ENCODE data around the gene VPS11. TPM values are rescaled to one million over a fixed set of nuclear protein-coding genes. Genes with fewer than 3 reads are reported as not detected.

The VPS11 gene
- polyA plus RNA-seq, 1 donor from 2014 or later, result 24.8 TPM

DNA sequence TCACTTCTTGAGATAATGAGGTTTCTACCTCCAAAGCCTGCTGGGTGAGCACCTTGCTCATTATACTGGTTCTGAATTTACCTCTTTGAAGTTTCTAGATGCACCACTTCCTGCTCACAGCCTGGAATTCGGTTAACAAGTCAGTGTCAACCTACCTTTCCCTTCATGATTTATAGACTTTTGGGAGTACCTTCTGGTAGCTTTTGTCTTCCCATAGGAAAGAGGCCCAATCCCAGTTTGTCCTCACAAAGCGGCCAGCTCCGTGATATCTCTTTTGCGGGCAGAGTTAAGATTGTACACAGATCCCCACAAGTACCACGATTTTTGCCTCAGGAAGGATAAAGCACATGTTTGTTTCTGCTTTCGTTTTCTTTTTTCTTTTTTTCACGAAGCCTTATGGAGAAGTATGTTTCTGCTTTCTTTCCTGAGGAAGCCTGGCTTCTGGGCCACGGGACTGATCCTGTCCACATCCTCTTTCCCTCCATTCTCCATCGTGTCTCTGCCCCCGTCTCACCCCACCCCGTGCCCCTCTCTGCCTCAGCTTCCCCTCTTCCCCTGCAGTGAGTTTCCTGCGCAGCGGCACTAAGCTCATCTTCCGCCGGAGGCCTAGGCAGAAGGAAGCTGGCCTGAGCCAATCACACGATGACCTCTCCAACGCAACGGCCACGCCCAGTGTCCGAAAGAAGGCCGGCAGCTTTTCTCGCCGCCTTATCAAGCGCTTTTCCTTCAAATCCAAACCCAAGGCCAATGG, 48.0 kb downstream of the VPS11 start:
- H2AFZ ChIP-seq (ENCODE audit: low read depth, low read length), result no peak overlapping the region
- H3K36me3 ChIP-seq (ENCODE audit: insufficient read depth, low read length), result no peaks in the 10 kb centered on the region
- H3K79me2 ChIP-seq (replicated peaks; ENCODE audit: insufficient read depth, low read length), result no peaks in the 10 kb centered on the region
- no peaks in the 10 kb centered on the region for H3K9me3 ChIP-seq (ENCODE audit: low read length)
- TF ChIP-seq SMC3 (conservative IDR thresholded peaks at IDR 0.05; ENCODE audit: poor library complexity), result no peak
- TF ChIP-seq, protein P1, sequence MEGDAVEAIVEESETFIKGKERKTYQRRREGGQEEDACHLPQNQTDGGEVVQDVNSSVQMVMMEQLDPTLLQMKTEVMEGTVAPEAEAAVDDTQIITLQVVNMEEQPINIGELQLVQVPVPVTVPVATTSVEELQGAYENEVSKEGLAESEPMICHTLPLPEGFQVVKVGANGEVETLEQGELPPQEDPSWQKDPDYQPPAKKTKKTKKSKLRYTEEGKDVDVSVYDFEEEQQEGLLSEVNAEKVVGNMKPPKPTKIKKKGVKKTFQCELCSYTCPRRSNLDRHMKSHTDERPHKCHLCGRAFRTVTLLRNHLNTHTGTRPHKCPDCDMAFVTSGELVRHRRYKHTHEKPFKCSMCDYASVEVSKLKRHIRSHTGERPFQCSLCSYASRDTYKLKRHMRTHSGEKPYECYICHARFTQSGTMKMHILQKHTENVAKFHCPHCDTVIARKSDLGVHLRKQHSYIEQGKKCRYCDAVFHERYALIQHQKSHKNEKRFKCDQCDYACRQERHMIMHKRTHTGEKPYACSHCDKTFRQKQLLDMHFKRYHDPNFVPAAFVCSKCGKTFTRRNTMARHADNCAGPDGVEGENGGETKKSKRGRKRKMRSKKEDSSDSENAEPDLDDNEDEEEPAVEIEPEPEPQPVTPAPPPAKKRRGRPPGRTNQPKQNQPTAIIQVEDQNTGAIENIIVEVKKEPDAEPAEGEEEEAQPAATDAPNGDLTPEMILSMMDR (IDR thresholded peaks at IDR 0.05; ENCODE audit: poor library complexity, severe bottlenecking), result no peak
- no peak for TF ChIP-seq TAF1 (IDR thresholded peaks at IDR 0.05; ENCODE audit: low read depth)
- TF ChIP-seq MXI1 (conservative IDR thresholded peaks at IDR 0.05; ENCODE audit: poor library complexity, severe bottlenecking), result no peak
- TF ChIP-seq REST (IDR thresholded peaks at IDR 0.05; ENCODE audit: borderline replicate concordance), result no peak
- TF ChIP-seq POLR2AphosphoS5 (IDR thresholded peaks at IDR 0.05), result no peak
- TF ChIP-seq RAD21 (conservative IDR thresholded peaks at IDR 0.05), result no peak
- TF ChIP-seq EZH2 (IDR thresholded peaks at IDR 0.05; ENCODE audit: borderline replicate concordance, insufficient read depth, low read length, poor library complexity, severe bottlenecking), result no peak
- no peak for TF ChIP-seq EP300 (conservative IDR thresholded peaks at IDR 0.05; ENCODE audit: poor library complexity, severe bottlenecking)
- H3K9ac ChIP-seq (ENCODE audit: low read length), result no peak overlapping the region
- no peak overlapping the region for H3K4me2 ChIP-seq (ENCODE audit: low read length)
- no peaks in the 10 kb centered on the region for H3K9me2 ChIP-seq (ENCODE audit: insufficient read depth, low read length)
- H3K27me3 ChIP-seq (ENCODE audit: insufficient read depth, low read depth, low read length), result no peaks in the 10 kb centered on the region
- H4K20me1 ChIP-seq (ENCODE audit: insufficient read depth), result no peaks in the 10 kb centered on the region
- no peaks in the 10 kb centered on the region for H3F3A ChIP-seq (ENCODE audit: insufficient read depth, low read length, poor library complexity, severe bottlenecking)
- no peak overlapping the region for H3K27ac ChIP-seq (ENCODE audit: low read length)
- no peak overlapping the region for H3K4me3 ChIP-seq (ENCODE audit: low read length)

DNA sequence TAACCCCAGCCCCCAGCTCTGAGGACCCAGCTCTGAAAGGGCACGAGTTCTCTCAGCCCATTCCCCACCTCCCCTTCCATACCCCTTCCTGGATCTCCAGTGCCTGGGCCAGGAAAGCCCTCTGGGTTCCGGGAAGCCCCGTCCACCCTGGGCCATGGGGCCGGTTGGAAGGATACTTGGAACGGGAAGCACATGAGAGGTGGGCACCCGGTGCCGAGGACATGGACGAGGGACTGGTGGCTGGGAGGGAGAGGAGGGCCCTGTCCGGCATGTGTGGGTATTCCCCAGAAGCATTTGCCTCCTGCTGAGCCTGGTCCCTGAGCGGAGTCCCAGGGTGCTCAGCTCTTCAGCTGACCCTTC, 48.6 kb downstream of the VPS11 start:
- no peak overlapping the region for H3K9ac ChIP-seq (ENCODE audit: low read length)

More for the DNA sequence above, 48.6 kb downstream of the VPS11 start:
- Histone ChIP-seq H3K36me3 (ENCODE audit: insufficient read depth, low read length) (no peaks in the 10 kb centered on the region), H3K4me2 (ENCODE audit: low read length) (no peak overlapping the region), H3K9me3 (ENCODE audit: low read length) (no peaks in the 10 kb centered on the region), H2AFZ (ENCODE audit: low read depth, low read length) (no peak overlapping the region), H3K9me2 (ENCODE audit: insufficient read depth, low read length) (no peaks in the 10 kb centered on the region), H3F3A (ENCODE audit: insufficient read depth, low read length, poor library complexity, severe bottlenecking) (no peaks in the 10 kb centered on the region), H3K79me2 (replicated peaks; ENCODE audit: insufficient read depth, low read length) (no peaks in the 10 kb centered on the region), H4K20me1 (ENCODE audit: insufficient read depth) (no peaks in the 10 kb centered on the region), H3K27ac (ENCODE audit: low read length) (no peak overlapping the region), H3K27me3 (ENCODE audit: insufficient read depth, low read depth, low read length) (no peaks in the 10 kb centered on the region), H3K4me3 (ENCODE audit: low read length) (no peak overlapping the region)
- TF ChIP-seq TAF1 (IDR thresholded peaks at IDR 0.05; ENCODE audit: low read depth) (no peak), REST (IDR thresholded peaks at IDR 0.05; ENCODE audit: borderline replicate concordance) (no peak), POLR2AphosphoS5 (IDR thresholded peaks at IDR 0.05) (no peak), SMC3 (conservative IDR thresholded peaks at IDR 0.05; ENCODE audit: poor library complexity) (no peak), RAD21 (conservative IDR thresholded peaks at IDR 0.05) (no peak), EZH2 (IDR thresholded peaks at IDR 0.05; ENCODE audit: borderline replicate concordance, insufficient read depth, low read length, poor library complexity, severe bottlenecking) (no peak), MXI1 (conservative IDR thresholded peaks at IDR 0.05; ENCODE audit: poor library complexity, severe bottlenecking) (no peak), EP300 (conservative IDR thresholded peaks at IDR 0.05; ENCODE audit: poor library complexity, severe bottlenecking) (no peak)
- TF ChIP-seq, protein P1 (IDR thresholded peaks at IDR 0.05; ENCODE audit: poor library complexity, severe bottlenecking), result no peak

Measured in neural cell (in vitro differentiated cells).